Astrocyte (in vitro differentiated cells and primary cell): ENCODE data around the gene SP4. TPM values are rescaled to one million over a fixed set of nuclear protein-coding genes. Genes with fewer than 3 reads are reported as not detected.
"Not testable (repeated sequence)": the region's sequence is repeated elsewhere in the genome, so short reads cannot be mapped to it uniquely, and the experiment has no call there.

Source experiments
- DNase-seq: peaks from one replicate; pipeline ENCODE4 v3.0.0-alpha.2; 2010; ENCODE audit warnings: low read depth
- FAIRE-seq: peaks from 2 replicates; lab custom pipeline; 2011; peaks lifted over from hg19 to GRCh38; lab: Jason Lieb, UNC
- H2AFZ ChIP-seq: 2 replicates; pipeline ENCODE4 v1.6.0; 2012; ENCODE audit warnings: low read depth, low read length, inconsistent platforms
- H3K27ac ChIP-seq: 2 replicates; pipeline ENCODE4 v1.5.1; 2011; ENCODE audit warnings: low read depth, low read length, inconsistent platforms
- H3K27me3 ChIP-seq: 2 replicates; pipeline ENCODE4 v1.6.0; 2011; ENCODE audit warnings: low read length, inconsistent platforms; ENCODE audit not compliant: insufficient read depth
- H3K36me3 ChIP-seq: 2 replicates; pipeline ENCODE4 v1.5.1; 2011; ENCODE audit warnings: low read length, inconsistent platforms; ENCODE audit not compliant: insufficient read depth
- H3K4me1 ChIP-seq: 2 replicates; pipeline ENCODE4 v1.5.1; 2011; ENCODE audit warnings: low read length, inconsistent platforms; ENCODE audit not compliant: insufficient read depth
- H3K4me2 ChIP-seq: 2 replicates; pipeline ENCODE4 v1.6.0; 2012; ENCODE audit warnings: low read length, inconsistent platforms
- H3K4me3 ChIP-seq: 2 replicates; pipeline ENCODE4 v1.5.1; 2011; ENCODE audit warnings: low read depth, mild to moderate bottlenecking, low read length, inconsistent platforms; ENCODE audit not compliant: insufficient read depth
- H3K79me2 ChIP-seq: 2 replicates; pipeline ENCODE4 v1.6.0; 2012; ENCODE audit warnings: mild to moderate bottlenecking, low read length, inconsistent platforms; ENCODE audit not compliant: insufficient read depth
- H3K9ac ChIP-seq: 2 replicates; pipeline ENCODE4 v1.6.0; 2012; ENCODE audit warnings: mild to moderate bottlenecking, low read length, inconsistent platforms
- H3K9me3 ChIP-seq: 2 replicates; pipeline ENCODE4 v1.5.1; 2012; ENCODE audit warnings: low read depth, mild to moderate bottlenecking, low read length, inconsistent platforms; ENCODE audit not compliant: insufficient read depth
- H4K20me1 ChIP-seq: 2 replicates; pipeline ENCODE4 v1.6.0; 2012; ENCODE audit warnings: low read length, inconsistent platforms; ENCODE audit not compliant: insufficient read depth
- H3K27ac Mint-ChIP-seq: one replicate; pipeline ENCODE4 v1.8.0; 2021; ENCODE audit warnings: mild to moderate bottlenecking, mixed read lengths; ENCODE audit not compliant: unreplicated experiment
- H3K27me3 Mint-ChIP-seq: one replicate; pipeline ENCODE4 v1.8.0; 2021; ENCODE audit warnings: low read depth, mixed read lengths; ENCODE audit not compliant: unreplicated experiment
- H3K36me3 Mint-ChIP-seq: one replicate; pipeline ENCODE4 v1.8.0; 2021; ENCODE audit warnings: low read depth, mixed read lengths; ENCODE audit not compliant: unreplicated experiment
- H3K4me1 Mint-ChIP-seq: one replicate; pipeline ENCODE4 v1.8.0; 2021; ENCODE audit warnings: low read depth, mixed read lengths; ENCODE audit not compliant: unreplicated experiment
- H3K4me3 Mint-ChIP-seq: one replicate; pipeline ENCODE4 v1.8.0; 2021; ENCODE audit warnings: mild to moderate bottlenecking, moderate library complexity, mixed read lengths; ENCODE audit not compliant: unreplicated experiment
- H3K9me3 Mint-ChIP-seq: one replicate; pipeline ENCODE4 v1.8.0; 2021; ENCODE audit warnings: mild to moderate bottlenecking, mixed read lengths; ENCODE audit not compliant: unreplicated experiment
- CTCF ChIP-seq: IDR thresholded peaks from 2 replicates; pipeline ENCODE4 v1.5.1; 2011; ENCODE audit warnings: low read depth, mild to moderate bottlenecking, inconsistent platforms, low read length, moderate library complexity; ENCODE audit not compliant: insufficient read depth
- EZH2 ChIP-seq: IDR thresholded peaks from 2 replicates; pipeline ENCODE4 v1.6.1; 2012; ENCODE audit warnings: mild to moderate bottlenecking, low read length, inconsistent platforms; ENCODE audit not compliant: insufficient read depth
- total RNA-seq: library from RNA; stranded (reverse); gene quantifications from 2 replicates; pipeline ENCODE4 v1.2.1, GENCODE V29; 2021

Gene SP4
- total RNA-seq, 1 donor from 2014 or later, result 3.8 TPM

GRCh38 chr7:21526007-21526406, 98.1 kb downstream of the SP4 start:
- DNase-seq (no peak), FAIRE-seq (no peak)
- Histone ChIP-seq H3K27ac (no peak overlapping the region), H4K20me1 (no peaks in the 10 kb centered on the region), H3K4me2 (no peak overlapping the region), H3K4me3 (no peak overlapping the region), H3K9me3 (peaks cover 2% of the 10 kb centered on the region), H3K79me2 (no peaks in the 10 kb centered on the region), H3K27me3 (no peaks in the 10 kb centered on the region), H2AFZ (no peak overlapping the region), H3K36me3 (no peaks in the 10 kb centered on the region), H3K4me1 (no peaks in the 10 kb centered on the region), H3K9ac (no peak overlapping the region)
- Mint-ChIP-seq H3K36me3 (no peaks in the 10 kb centered on the region), H3K27ac (no peak overlapping the region), H3K4me3 (no peak overlapping the region), H3K9me3 (peaks cover 2% of the 10 kb centered on the region), H3K4me1 (no peaks in the 10 kb centered on the region), H3K27me3 (no peaks in the 10 kb centered on the region)
- TF ChIP-seq CTCF (no peak), EZH2 (no peak)

- Mint-ChIP-seq H3K27ac (no peak overlapping the region), H3K4me1 (no peaks in the 10 kb centered on the region), H3K27me3 (no peaks in the 10 kb centered on the region), H3K4me3 (no peak overlapping the region), H3K36me3 (no peaks in the 10 kb centered on the region), H3K9me3 (peaks cover 2% of the 10 kb centered on the region)
- no peak overlapping the region for H3K27ac ChIP-seq
- no peak for TF ChIP-seq EZH2
- TF ChIP-seq CTCF, result no peak
- H4K20me1 ChIP-seq, result no peaks in the 10 kb centered on the region
- no peaks in the 10 kb centered on the region for H3K27me3 ChIP-seq
- H3K9me3 ChIP-seq, result peaks cover 2% of the 10 kb centered on the region
- no peaks in the 10 kb centered on the region for H3K4me1 ChIP-seq
- no peaks in the 10 kb centered on the region for H3K36me3 ChIP-seq
- no peak overlapping the region for H2AFZ ChIP-seq
- no peak overlapping the region for H3K4me3 ChIP-seq
- no peak overlapping the region for H3K9ac ChIP-seq
- no peaks in the 10 kb centered on the region for H3K79me2 ChIP-seq
- DNase-seq (no peak), FAIRE-seq (no peak)
- no peak overlapping the region for H3K4me2 ChIP-seq
Observed at GRCh38 chr7:21526448-21526847, 98.6 kb downstream of the SP4 start.

GRCh38 chr7:21532485-21532884, 104.6 kb downstream of the SP4 start:
- not testable (repeated sequence) for H3K36me3 Mint-ChIP-seq, H3K9me3 Mint-ChIP-seq, H3K27ac Mint-ChIP-seq, H3K4me2 ChIP-seq, FAIRE-seq, H4K20me1 ChIP-seq, H3K36me3 ChIP-seq, DNase-seq, H3K27ac ChIP-seq, H3K27me3 ChIP-seq, H2AFZ ChIP-seq, H3K4me3 ChIP-seq, H3K79me2 ChIP-seq, H3K9ac ChIP-seq, H3K27me3 Mint-ChIP-seq, H3K4me3 Mint-ChIP-seq, H3K4me1 Mint-ChIP-seq, H3K9me3 ChIP-seq, H3K4me1 ChIP-seq

- not testable (repeated sequence) for H3K4me3 ChIP-seq, H3K36me3 Mint-ChIP-seq, H3K4me3 Mint-ChIP-seq, H2AFZ ChIP-seq, H3K27me3 Mint-ChIP-seq, H3K9ac ChIP-seq, H3K9me3 ChIP-seq, H3K36me3 ChIP-seq, H3K4me1 Mint-ChIP-seq, H4K20me1 ChIP-seq, H3K27ac ChIP-seq, H3K27me3 ChIP-seq, H3K4me2 ChIP-seq, H3K4me1 ChIP-seq, DNase-seq, H3K79me2 ChIP-seq, FAIRE-seq, H3K27ac Mint-ChIP-seq, H3K9me3 Mint-ChIP-seq
Observed at GRCh38 chr7:21533646-21534045, 105.8 kb downstream of the SP4 start.

GRCh38 chr7:21536445-21537118, 108.7 kb downstream of the SP4 start:
- not testable (repeated sequence) for H3K27ac Mint-ChIP-seq, H3K79me2 ChIP-seq, H3K4me1 ChIP-seq, FAIRE-seq, H3K4me3 ChIP-seq, H3K9ac ChIP-seq, H2AFZ ChIP-seq, H3K27ac ChIP-seq, H3K9me3 ChIP-seq, H3K36me3 Mint-ChIP-seq, H3K27me3 Mint-ChIP-seq, H3K4me3 Mint-ChIP-seq, H3K27me3 ChIP-seq, H3K4me2 ChIP-seq, H3K4me1 Mint-ChIP-seq, H4K20me1 ChIP-seq, H3K36me3 ChIP-seq, DNase-seq
- H3K9me3 Mint-ChIP-seq, result peaks cover 10% of the 10 kb centered on the region
